ENCODE measurements around the gene RAI1. TPM values are rescaled to one million over a fixed set of nuclear protein-coding genes. Genes with fewer than 3 reads are reported as not detected.

Gene RAI1
- total RNA-seq, 1 donor from 2014 or later, result 40.1 TPM

GRCh38 chr17:17722906-17723353, 41.7 kb downstream of the RAI1 start:
- DNase-seq (ENCODE audit: extremely low spot score, unreplicated experiment), result no peak
- Mint-ChIP-seq H3K36me3 (ENCODE audit: unreplicated experiment) (no peaks in the 10 kb centered on the region), H3K27me3 (ENCODE audit: unreplicated experiment) (no peaks in the 10 kb centered on the region), H3K27ac (ENCODE audit: unreplicated experiment) (peak overlapping the region; percentile 85), H3K9me3 (ENCODE audit: unreplicated experiment) (no peaks in the 10 kb centered on the region), H3K4me3 (ENCODE audit: unreplicated experiment) (peak overlapping the region; percentile 91), H3K4me1 (ENCODE audit: unreplicated experiment) (peaks cover 61% of the 10 kb centered on the region)
- no peak for TF ChIP-seq CTCF (IDR thresholded peaks at IDR 0.05)

- no peaks in the 10 kb centered on the region for H3K36me3 Mint-ChIP-seq (ENCODE audit: unreplicated experiment)
- no peaks in the 10 kb centered on the region for H3K27me3 Mint-ChIP-seq (ENCODE audit: unreplicated experiment)
- no peak for DNase-seq (ENCODE audit: extremely low spot score, unreplicated experiment)
- TF ChIP-seq CTCF (IDR thresholded peaks at IDR 0.05), result no peak
- peak overlapping the region; percentile 85 for H3K27ac Mint-ChIP-seq (ENCODE audit: unreplicated experiment)
- no peaks in the 10 kb centered on the region for H3K9me3 Mint-ChIP-seq (ENCODE audit: unreplicated experiment)
- peak overlapping the region; percentile 91 for H3K4me3 Mint-ChIP-seq (ENCODE audit: unreplicated experiment)
- H3K4me1 Mint-ChIP-seq (ENCODE audit: unreplicated experiment), result peaks cover 62% of the 10 kb centered on the region
Measured at GRCh38 chr17:17723354-17724261, 42.4 kb downstream of the RAI1 start.

GRCh38 chr17:17724307-17725010, 43.2 kb downstream of the RAI1 start:
- H3K27me3 Mint-ChIP-seq (ENCODE audit: unreplicated experiment), result no peaks in the 10 kb centered on the region
- H3K4me1 Mint-ChIP-seq (ENCODE audit: unreplicated experiment), result peaks cover 60% of the 10 kb centered on the region
- H3K9me3 Mint-ChIP-seq (ENCODE audit: unreplicated experiment), result no peaks in the 10 kb centered on the region
- H3K27ac Mint-ChIP-seq (ENCODE audit: unreplicated experiment), result peak overlapping the region; percentile 82
- no peak for TF ChIP-seq CTCF (IDR thresholded peaks at IDR 0.05)
- peak overlapping the region; percentile 91 for H3K4me3 Mint-ChIP-seq (ENCODE audit: unreplicated experiment)
- DNase-seq (ENCODE audit: extremely low spot score, unreplicated experiment), result no peak
- H3K36me3 Mint-ChIP-seq (ENCODE audit: unreplicated experiment), result no peaks in the 10 kb centered on the region

- no peak for DNase-seq (ENCODE audit: extremely low spot score, unreplicated experiment)
- Mint-ChIP-seq H3K27me3 (ENCODE audit: unreplicated experiment) (no peaks in the 10 kb centered on the region), H3K9me3 (ENCODE audit: unreplicated experiment) (no peaks in the 10 kb centered on the region), H3K4me1 (ENCODE audit: unreplicated experiment) (peaks cover 60% of the 10 kb centered on the region), H3K36me3 (ENCODE audit: unreplicated experiment) (no peaks in the 10 kb centered on the region), H3K4me3 (ENCODE audit: unreplicated experiment) (peak overlapping the region; percentile 91), H3K27ac (ENCODE audit: unreplicated experiment) (peak overlapping the region; percentile 91)
- TF ChIP-seq CTCF (IDR thresholded peaks at IDR 0.05), result no peak
Measured at GRCh38 chr17:17725011-17725751, 43.9 kb downstream of the RAI1 start.
